NCI-H1092 (cell line): ENCODE results near the gene CTNNA3.
"Not testable (repeated sequence)": the region's sequence is repeated elsewhere in the genome, so short reads cannot be mapped to it uniquely, and the experiment has no call there.

Experiments used
- DNase-seq: peaks from one replicate; lab custom pipeline; 2025; lab: John Stamatoyannopoulos, UW

CTNNA3 gene

DNA sequence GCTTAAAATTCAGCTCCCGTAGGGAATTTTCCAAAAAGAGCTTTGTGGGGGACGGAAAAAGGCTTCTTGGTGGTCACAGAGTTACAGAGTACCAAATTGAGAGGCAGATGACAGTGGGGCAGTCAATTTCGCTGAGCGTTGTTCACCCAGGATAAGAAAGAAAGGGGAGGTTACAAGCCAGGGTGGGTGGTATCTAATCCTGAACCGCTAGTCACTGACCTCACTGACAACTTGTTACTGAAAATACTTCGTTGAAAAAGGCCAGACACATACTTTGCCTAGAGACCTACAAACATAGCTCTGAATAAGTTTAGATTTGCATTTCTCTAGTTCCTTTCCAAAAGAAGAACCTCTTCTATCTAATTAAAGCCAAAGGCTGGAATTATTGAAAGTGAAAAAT, at the start of gene CTNNA3:
Gene CTNNA3, minus strand, starts transcription at position 167 of the 400 bp plus-strand sequence.
- DNase-seq, result no peak

DNA sequence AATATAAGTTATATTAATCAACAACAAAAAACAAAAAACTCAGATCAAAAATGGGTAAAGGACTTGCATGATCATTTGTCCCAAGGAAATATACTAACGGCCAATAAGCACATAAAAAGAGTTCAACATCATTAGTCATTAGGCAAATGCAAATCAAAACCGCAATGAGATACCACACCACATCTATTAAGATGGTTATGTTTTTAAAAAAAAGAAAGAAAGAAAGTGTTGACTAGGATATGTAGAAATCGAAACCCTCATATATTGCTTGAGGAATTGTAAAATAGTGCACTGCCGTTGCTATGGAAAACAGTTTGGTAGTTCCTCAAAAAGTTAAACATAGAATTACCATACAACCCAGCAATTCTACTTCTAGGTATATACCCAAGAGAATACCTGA, 39.4 kb upstream of the CTNNA3 start:
- DNase-seq, result no peak

DNA sequence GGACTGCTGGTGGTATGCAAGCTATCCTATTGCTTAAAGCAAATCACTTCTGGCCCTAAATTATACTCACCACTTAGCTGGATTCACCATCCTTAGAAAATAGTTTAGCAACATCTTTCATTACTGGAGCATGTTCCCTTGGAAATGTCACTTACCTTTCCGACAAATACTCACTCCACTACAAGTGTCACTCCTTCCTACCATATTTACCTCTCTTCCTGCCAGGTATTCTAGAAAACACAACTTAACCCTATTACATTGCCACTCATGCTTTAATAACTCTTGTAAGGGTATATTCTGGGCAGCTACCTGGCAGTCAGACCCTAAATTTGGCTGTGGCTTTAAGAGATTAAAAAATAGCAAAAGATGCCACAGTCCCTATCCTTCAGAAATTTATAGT, 37.5 kb upstream of the CTNNA3 start:
- no peak for DNase-seq

DNA sequence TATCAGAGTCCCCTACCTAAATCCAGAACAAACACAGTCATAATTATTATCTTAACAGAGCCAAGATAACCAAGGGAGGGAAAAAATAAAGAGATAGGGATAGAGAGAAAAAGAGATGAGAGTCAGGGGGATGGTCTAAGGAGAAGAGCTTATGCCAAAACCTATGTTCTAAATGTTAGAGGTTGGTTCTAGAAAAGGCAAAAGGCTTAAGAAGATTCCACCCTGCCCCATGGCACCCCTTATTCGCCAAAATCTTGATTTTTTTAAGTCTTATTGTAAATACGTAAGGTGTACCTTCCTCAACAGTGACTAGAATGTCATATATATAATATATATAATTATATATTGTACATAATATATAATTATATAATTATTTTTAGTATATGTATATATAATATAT, 29.6 kb upstream of the CTNNA3 start:
- no peak for DNase-seq

DNA sequence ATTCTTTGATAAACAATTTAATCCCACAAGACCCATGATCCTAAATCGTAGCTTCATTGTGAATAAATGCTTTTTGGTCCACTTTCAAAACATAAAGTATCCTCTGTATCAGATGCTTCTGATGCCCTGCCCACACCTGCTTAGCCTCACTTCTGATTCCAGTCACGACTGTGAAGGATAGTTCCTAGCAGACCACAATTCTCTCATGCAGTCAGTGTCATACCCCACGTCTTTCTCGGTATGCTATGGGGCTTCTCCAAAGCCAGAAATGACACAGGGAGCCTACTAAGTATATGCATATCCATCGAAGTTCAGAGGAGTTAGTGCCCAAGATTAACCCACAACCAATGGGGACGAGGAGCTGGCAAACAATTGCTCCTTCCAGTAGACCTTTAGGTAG, 27.6 kb upstream of the CTNNA3 start:
- DNase-seq, result no peak

DNA sequence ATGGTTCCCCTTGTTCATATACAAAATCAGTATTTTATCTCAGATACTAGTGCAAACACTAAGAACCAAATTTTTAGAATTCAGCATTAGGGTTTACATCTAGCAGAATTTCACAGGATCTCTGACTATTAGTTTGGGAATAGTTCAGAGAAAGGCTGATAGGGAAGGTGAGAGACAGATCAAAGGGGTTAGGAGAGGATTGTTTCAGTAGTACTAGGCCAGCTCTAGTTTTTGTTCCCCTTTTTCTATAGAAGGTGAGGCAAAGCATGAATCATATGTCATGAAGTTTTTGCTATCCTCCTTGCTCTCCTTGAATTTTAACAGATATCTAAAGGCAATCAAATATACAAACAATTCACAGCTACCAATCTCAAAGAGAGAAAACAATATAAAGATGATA, 26.1 kb upstream of the CTNNA3 start:
- no peak for DNase-seq

DNA sequence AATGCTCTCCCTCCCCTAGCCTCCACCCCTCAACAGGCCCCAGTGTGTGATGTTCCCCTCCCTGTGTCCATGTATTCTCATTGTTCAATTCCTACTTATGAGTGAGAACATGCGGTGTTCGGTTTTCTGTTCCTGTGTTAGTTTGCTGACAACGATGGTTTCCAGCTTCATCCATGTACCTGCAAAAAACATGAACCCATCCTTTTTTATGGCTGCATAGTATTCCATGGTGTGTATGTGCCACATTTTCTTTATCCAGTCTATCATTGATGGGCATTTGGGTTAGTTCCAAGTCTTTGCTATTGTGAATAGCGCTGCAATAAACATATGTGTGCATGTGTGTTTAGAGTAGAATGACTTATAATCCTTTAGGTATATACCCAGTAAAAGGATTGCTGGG, 20.5 kb upstream of the CTNNA3 start:
- DNase-seq, result not testable (repeated sequence)

DNA sequence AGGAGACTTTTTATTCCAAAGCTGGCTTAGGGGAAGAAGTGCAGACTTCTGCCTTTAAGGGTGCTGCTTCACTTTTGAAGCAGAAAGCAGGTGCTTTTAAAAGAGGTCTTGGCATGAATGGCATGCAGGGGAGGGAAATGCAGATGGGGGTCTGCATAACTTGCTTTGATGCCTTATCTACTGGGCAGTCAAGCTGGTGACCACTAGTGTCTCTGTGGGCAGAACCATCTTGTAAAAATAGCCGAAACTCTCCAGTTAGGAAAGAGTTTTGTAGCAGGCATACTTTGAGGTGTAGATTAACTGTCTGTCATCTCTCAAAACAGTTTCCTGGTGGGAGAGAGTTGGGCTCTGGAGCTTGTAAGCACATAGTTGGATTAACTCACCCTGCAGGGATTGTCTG, 9.9 kb upstream of the CTNNA3 start:
- no peak for DNase-seq

DNA sequence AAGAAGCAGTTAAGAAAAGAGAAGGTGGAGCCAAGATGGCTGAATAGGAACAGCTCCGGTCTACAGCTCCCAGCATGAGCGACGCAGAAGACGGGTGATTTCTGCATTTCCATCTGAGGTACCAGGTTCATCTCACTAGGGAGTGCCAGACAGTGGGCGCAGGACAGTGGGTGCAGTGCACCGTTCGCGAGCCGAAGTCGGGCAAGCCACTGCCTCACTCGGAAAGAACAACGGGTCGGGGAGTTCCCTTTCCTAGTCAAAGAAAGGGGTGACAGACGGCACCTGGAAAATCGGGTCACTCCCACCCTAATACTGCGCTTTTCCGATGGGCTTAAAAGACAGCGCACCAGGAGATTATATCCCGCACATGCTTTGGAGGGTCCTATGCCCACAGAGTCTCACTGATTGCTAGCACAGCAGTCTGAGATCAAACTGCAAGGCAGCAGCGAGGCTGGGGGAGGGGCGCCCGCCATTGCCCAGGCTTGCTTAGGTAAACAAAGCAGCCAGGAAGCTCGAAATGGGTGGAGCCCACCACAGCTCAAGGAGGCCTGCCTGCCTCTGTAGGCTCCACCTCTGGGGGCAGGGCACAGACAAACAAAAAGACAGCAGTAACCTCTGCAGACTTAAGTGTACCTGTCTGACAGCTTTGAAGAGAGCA, 3.7 kb upstream of the CTNNA3 start:
- DNase-seq, result not testable (repeated sequence)

DNA sequence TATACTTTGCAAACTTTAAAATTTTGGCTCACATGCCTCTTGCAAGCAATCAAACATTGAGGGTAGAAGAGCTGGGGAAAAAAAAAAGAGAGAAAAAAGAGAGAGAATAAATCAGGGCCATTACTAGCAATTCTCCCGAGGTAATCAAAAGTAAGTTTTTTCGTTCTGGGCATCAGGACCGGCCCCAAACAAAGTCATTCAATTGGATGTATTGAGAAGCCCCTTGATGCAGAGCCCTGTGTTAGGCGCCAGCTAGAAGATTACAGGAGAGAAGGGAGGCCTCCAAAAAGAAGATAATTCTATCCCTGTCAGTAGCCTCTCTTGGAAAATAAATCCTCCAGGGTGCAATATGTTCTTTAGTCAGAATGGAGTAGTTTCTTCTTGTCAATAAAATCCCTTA, 2.2 kb upstream of the CTNNA3 start:
- no peak for DNase-seq

DNA sequence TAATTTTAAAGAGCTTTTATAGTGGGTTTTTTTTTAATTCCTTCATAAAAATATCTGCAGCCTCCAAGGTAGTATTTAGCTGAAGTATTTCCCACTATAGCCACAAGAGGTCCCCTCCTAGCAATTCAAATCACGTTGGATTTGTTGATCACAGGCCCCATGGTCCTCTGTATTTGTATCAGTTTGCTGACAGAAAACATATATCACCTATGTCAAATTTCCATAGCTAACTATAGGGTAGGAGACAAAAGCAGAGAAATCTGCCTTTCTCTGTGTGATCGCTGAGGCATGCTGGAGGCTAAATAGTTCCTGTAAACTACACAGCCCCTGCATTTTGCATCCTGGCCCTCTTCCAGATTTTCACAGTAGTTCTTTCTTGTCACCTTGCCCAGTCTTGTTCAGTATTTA, 1.7 kb upstream of the CTNNA3 start:
- DNase-seq, result peak; percentile 4

DNA sequence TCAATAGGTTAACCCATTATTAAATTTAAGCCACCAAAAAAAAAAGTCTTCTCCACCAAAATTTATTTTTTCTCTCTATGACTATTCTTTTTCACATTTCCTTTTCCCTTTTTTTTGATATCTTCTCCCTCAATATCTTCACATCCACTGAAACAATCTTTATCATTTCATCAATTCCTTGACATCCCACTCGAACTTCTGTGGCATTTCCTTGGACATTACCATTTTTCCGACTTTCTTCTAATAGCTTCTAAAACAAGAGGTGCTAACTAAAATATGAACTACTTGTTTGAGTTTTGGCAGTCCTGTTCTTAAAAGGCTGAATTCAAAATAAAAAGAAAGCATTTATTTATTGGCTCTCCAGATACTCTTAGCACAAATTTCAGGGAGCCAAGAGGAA, 684 bp upstream of the CTNNA3 start:
- no peak for DNase-seq

DNA sequence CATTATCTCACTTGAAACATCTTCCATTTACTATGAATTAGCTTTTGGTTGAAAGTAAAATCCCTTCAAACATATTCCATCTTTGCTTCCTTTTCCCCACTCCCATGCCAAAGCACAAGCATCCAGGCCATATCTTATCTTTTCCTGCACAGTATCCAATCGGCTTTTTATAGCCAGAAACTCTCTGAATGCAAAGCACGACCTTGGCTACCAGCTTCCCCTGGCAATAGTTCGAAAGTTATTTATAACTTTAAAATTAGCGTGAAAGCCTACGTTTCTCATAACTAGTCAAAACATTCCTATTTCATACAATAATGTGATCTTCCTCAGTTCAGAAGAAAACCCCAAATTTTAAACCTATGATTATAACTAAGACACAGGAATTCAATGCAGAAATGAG, 440 bp downstream of the CTNNA3 start:
- DNase-seq, result no peak

DNA sequence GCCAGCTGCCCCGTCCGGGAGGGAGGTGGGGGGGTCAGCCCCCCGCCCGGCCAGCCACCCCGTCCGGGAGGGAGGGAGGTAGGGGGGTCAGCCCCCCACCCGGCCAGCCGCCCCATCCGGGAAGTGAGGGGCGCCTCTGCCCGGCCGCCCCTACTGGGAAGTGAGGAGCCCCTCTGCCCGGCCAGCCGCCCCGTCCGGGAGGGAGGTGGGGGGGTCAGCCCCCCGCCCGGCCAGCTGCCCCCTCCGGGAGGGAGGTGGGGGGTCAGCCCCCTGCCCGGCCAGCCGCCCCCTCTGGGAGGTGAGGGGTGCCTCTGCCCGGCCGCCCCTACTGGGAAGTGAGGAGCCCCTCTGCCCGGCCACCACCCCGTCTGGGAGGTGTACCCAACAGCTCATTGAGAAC, 4.1 kb downstream of the CTNNA3 start:
- not testable (repeated sequence) for DNase-seq

DNA sequence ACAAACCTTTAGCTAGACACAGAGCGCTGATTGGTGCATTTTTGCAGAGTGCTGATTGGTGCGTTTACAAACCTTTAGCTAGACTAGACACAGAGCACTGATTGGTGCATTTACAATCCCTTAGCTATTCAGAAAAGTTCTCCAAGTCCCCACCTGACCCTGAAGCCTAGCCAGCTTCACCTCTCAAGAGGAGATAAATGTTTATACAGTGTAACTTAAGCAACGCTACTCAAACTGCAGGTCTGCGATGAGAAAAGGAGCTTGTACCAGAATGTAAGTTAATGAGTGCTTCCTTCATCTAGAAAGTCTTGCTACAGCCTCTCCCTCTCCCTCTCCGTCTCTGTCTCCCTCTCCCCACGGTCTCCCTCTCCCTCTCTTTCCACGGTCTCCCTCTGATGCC, 5.5 kb downstream of the CTNNA3 start:
- DNase-seq, result not testable (repeated sequence)

DNA sequence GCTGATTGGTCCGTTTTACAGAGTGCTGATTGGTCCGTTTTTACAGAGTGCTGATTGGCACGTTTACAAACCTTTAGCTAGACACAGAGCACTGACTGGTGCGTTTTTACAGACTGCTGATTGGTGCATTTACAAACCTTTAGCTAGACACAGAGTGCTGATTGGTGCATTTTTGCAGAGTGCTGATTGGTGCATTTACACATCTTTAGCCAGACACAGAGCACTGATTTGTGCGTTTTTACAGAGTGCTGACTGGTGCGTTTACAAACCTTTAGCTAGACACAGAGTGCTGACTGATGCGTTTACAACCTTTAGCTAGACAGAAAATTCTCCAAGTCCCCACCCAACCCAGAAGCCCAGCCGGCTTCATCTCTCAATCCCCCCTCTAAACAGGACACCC, 11.9 kb downstream of the CTNNA3 start:
- DNase-seq, result not testable (repeated sequence)

DNA sequence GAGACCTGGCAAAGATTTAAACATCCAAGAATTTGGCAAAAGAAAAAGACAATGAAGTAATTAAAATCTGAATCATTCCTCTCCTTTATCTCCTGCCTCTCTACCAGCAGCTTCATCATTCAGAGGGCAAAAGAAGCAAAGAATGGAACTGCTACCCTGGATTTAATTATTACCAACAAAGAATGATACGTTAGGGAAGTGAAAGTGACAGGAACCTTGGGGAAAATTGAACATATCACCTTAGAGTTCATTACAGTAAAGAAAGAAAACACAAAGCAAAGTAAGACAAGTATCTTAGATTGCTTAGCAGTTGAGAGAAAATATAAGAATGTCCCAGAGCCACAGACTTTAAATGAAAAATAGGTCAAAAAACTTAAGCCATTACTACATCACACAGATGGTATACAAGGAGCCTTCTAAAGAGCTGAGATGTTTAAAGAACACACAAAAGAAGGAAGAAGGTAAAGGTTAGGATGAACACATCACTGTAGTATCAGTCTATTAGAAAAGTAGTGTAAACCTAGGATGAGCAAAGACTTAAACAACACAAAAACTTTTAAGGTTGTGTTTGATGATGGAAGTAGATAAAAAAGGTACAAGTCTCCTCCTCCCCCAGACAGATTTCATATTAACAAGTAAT, 17.5 kb downstream of the CTNNA3 start:
- DNase-seq, result no peak

DNA sequence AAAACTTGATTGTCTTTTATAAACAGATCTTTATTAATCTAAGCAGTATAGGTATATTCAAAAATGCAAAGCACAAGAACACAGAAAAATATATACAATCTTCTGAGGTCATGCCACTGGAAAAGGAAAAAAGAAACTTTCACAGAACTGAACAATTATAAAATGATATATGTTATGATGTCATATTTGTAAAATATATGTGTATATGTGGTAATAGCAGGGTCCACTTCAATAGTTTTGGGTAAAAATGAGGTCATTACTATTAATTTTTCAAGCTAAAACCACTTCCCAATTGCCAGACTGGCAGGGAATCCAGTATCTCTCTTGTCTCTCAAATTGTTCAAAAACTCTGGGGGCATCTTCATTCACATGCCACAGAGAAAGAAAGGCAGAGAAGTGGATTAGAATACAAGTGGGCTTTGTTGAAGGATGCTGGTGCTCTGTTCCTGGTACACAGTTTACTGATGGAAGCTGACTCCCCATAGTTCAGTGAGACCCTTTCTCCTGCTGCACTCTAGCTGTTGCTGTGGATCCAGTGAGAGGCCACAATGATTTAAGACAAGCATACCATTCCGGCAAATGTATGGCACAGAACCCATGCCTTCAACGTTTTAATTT, 19.7 kb downstream of the CTNNA3 start:
- DNase-seq, result no peak

DNA sequence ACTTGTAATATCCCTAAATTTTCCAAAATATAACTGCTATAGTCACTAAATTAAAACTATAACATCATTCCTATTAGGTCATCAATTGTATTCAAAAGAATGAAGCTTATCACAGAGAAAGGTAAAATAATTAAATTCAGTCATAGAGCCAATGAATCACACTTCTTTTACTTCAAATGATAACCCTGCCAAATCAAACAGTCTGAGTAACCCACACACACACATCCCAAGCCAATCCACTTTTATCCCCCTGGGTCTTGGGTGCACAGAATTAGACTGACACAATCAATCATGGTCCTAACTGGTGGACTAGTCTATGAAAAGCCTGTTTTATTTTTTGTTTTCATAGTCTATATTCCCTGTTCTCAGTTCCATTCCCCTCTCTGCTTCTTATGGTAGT, 25.6 kb downstream of the CTNNA3 start:
- no peak for DNase-seq

DNA sequence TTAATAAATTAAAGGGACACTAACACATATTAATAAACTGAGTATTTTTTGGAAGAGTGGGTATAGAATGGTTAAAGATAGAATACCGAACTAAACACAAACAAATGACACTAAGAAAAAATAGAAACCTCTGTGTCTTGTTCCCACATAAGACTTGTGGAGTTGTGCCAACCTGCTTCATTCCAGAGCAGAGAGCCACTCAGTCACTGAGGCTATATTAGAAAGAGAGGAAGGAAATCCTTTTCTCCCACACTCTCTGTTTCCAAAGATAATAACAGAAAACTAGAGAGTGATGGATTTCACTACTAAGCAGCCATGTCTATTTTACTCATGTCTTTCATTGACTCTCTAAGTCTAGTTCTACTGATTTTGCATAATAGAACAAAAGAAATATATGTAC, 26.0 kb downstream of the CTNNA3 start:
- no peak for DNase-seq

DNA sequence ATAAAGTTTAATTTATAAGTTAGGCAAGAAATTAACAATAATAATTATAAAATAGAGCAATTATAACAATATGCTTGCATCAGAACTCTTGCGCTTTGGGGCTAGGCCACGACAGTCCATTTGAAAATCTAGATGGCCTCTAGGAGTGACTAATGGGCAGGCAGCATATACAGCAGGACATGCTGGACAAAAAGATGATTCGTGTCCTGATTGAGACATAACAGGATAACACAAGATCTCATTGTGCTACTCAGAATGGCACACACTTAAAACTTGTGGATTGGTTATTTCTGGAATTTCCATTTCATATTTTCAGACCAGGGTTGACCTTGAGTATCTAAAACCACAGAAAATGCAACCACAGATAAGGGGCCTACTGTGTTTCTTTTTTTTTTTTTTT, 27.5 kb downstream of the CTNNA3 start:
- no peak for DNase-seq

DNA sequence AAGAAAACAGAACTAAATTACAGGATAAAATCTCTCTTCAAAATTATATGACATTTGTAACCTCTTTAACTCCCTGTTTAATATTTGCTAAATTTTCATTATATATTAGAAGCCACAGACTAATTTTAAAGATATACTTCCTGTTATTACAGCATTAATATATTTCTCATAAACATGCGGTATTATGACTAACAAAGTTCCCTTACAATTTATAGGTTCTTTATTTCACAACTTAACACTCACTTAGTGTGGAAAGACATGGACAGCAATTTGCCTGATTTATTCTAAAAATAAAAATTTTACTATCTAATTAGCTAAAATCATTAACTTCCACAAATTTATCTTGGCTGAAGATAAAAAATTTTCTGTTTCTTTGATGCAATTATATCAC, 29.0 kb downstream of the CTNNA3 start:
- no peak for DNase-seq

DNA sequence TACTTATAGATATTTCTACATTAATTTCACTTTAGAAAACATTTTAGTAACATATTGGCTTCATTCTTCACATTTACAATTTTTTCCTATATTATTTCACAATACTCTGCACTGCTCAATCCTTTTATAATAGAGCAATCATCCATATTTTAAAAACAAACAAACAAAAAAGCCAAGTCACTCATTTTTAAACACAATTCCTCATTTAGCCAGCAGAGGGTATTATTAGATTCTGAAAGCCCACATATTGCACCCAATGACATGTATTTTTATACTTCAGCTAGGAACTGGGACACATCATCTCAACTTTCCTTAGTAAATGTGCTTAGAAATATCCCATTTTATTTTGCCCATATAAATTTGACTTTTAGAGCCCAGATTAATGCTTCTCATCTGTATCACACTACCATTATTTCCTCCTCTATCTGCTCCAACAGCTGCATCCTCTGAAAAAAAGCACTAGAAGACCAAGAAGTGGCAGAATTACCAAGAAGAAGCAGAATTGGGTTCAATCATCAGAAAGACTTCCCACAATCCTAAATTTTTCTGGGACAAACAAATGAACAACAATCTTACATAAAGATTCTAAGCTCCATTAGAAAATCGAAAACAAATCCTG, 29.5 kb downstream of the CTNNA3 start:
- DNase-seq, result no peak
